ENCODE measurements around the gene C18orf63.

GRCh38 chr18:74367905-74368304, 52.3 kb downstream of the C18orf63 start:
- TF ChIP-seq CTCF (optimal IDR thresholded peaks at IDR 0.05 in 1 of 3, IDR thresholded peaks at IDR 0.05 in 1 of 3, conservative IDR thresholded peaks at IDR 0.05 in 1 of 3; ENCODE audit: extremely low read depth in 1 of 3, insufficient read depth in 2 of 3, low read length in 3 of 3) (no peak), EZH2 (IDR thresholded peaks at IDR 0.05; ENCODE audit: low read length) (no peak)

Data from keratinocyte (primary cell).